Muscle layer of duodenum (tissue), 2 donors: ENCODE measurements around the gene ZNF230.

Source experiments
- H3K27ac ChIP-seq: one replicate; pipeline ENCODE4 v1.7.0; 2013; ENCODE audit warnings: mild to moderate bottlenecking, low read length
- H3K27me3 ChIP-seq: one replicate; pipeline ENCODE4 v1.7.0; 2013; ENCODE audit warnings: low read depth, mild to moderate bottlenecking, control low read depth, low read length
- H3K36me3 ChIP-seq, 2 donors: one replicate each; pipeline ENCODE4 v1.7.0; 2013; ENCODE audit warnings: low read length in 2 of 2, control low read depth in 1 of 2, mild to moderate bottlenecking in 1 of 2; ENCODE audit not compliant: insufficient read depth in 2 of 2, control insufficient read depth in 1 of 2
- H3K4me1 ChIP-seq, 2 donors: one replicate each; pipeline ENCODE4 v1.7.0; 2013; ENCODE audit warnings: low read length in 2 of 2, mild to moderate bottlenecking in 2 of 2, control low read depth in 1 of 2, moderate library complexity in 1 of 2; ENCODE audit not compliant: insufficient read depth in 2 of 2, control insufficient read depth in 1 of 2
- H3K4me3 ChIP-seq, 2 donors: one replicate each; pipeline ENCODE4 v1.7.0; 2013; ENCODE audit warnings: low read length in 2 of 2, low read depth in 1 of 2, mild to moderate bottlenecking in 1 of 2
- H3K9me3 ChIP-seq, 2 donors: one replicate each; pipeline ENCODE4 v1.7.0; 2013; ENCODE audit warnings: low read length in 2 of 2, control low read depth in 1 of 2, mild to moderate bottlenecking in 1 of 2; ENCODE audit not compliant: control insufficient read depth in 1 of 2
- donor health status: healthy.

ZNF230 gene

DNA sequence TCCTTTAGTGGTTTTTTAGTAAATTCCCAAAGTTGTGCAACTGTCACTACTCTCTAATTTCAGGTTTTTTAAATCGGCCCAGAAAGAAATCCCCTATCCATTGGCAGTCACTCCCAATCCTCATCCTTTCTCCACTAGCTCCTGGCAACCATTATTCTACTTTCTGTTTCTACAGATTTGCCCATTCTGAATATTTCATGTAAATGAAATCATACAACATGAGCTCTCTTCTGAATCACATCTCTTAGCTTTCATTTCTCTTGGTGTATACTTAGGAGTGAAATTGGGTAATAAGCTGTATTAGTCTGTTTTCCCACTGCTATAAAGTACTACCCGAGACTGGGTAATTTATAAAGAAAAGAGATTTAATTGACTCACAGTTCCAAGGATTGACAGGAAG, 39.4 kb downstream of the ZNF230 start:
- Histone ChIP-seq H3K27me3 (no peaks in the 10 kb centered on the region), H3K9me3 (peaks cover 5 to 37% of the 10 kb centered on the region in 2 donors), H3K27ac (no peak overlapping the region), H3K4me1 (no peaks in the 10 kb centered on the region), H3K4me3 (no peak overlapping the region), H3K36me3 (no peaks in the 10 kb centered on the region)

GRCh38 chr19:44050740-44051649, 48.2 kb downstream of the ZNF230 start:
- Histone ChIP-seq H3K9me3 (peaks cover 0 to 24% of the 10 kb centered on the region in 2 donors), H3K36me3 (peaks cover 0 to 16% of the 10 kb centered on the region in 2 donors), H3K27me3 (no peaks in the 10 kb centered on the region), H3K27ac (peak overlapping the region; percentile 64), H3K4me3 (peak overlapping the region; percentile 77 to 94), H3K4me1 (peaks cover 0 to 8% of the 10 kb centered on the region in 2 donors)

GRCh38 chr19:44051650-44052402, 49.1 kb downstream of the ZNF230 start, which contains the start of gene ZNF223:
ZNF223 (plus strand) TSS chr19:44052036; CDS start chr19:44055177, 3,141 bp downstream.
- Histone ChIP-seq H3K36me3 (peaks cover 0 to 18% of the 10 kb centered on the region in 2 donors), H3K27ac (peak within 1 kb of the TSS; percentile 64), H3K4me3 (peak within 1 kb of the TSS; percentile 77 to 94), H3K9me3 (peaks cover 0 to 24% of the 10 kb centered on the region in 2 donors), H3K4me1 (peaks cover 0 to 8% of the 10 kb centered on the region in 2 donors), H3K27me3 (no peaks in the 10 kb centered on the region)

- no peak overlapping the region for H3K4me3 ChIP-seq
- peaks cover 15 to 52% of the 10 kb centered on the region in 2 donors for H3K36me3 ChIP-seq
- H3K27ac ChIP-seq, result no peak overlapping the region
- H3K9me3 ChIP-seq, result peaks cover 0 to 14% of the 10 kb centered on the region in 2 donors
- no peaks in the 10 kb centered on the region for H3K27me3 ChIP-seq
- H3K4me1 ChIP-seq, result peaks cover 0 to 8% of the 10 kb centered on the region in 2 donors
Observed at GRCh38 chr19:44055870-44056269, 53.1 kb downstream of the ZNF230 start.

GRCh38 chr19:44059229-44059628, 56.5 kb downstream of the ZNF230 start:
- Histone ChIP-seq H3K36me3 (peaks cover 42 to 86% of the 10 kb centered on the region in 2 donors), H3K4me1 (no peaks in the 10 kb centered on the region), H3K9me3 (peaks cover 4 to 32% of the 10 kb centered on the region in 2 donors), H3K27ac (no peak overlapping the region), H3K4me3 (no peak overlapping the region), H3K27me3 (no peaks in the 10 kb centered on the region)

DNA sequence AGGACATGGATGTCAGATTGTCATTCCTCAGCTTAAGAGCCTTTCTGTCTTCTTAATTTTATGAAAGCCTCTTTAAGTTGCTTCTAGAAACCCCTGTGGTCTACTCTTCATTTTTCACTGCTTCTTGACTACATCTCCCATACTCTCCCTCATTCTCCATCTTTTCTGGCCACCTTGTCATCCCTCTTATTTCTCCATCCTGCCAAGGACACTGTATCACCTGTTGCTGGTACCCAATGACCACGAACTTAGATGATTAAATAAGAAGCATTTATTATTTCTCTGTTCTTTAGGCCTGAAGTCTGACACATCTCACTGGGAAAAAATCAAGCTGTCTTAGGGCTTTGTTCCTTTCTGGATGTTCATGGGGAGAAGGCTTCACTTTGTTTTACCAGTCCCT, 58.3 kb downstream of the ZNF230 start:
- no peaks in the 10 kb centered on the region for H3K4me1 ChIP-seq
- H3K9me3 ChIP-seq, result peaks cover 18 to 39% of the 10 kb centered on the region in 2 donors
- no peak overlapping the region for H3K27ac ChIP-seq
- peak overlapping the region in 1 of 2 donors; percentile 4 for H3K4me3 ChIP-seq
- no peaks in the 10 kb centered on the region for H3K27me3 ChIP-seq
- peaks cover 51 to 84% of the 10 kb centered on the region in 2 donors for H3K36me3 ChIP-seq
